GM18508 (cell line): ENCODE data around the gene INS.
"Not testable (repeated sequence)": the region's sequence is repeated elsewhere in the genome, so short reads cannot be mapped to it uniquely, and the experiment has no call there.

Experiments used
- ATAC-seq: cut with Tn5 transposase; IDR thresholded peaks from one replicate; pipeline ENCODE4 v1.9.1; 2021; ENCODE audit warnings: moderate number of reproducible peaks; ENCODE audit not compliant: insufficient read depth, unreplicated experiment

The INS gene

GRCh38 chr11:2185324-2186085 is 24.5 kb upstream of the INS start:
- no peak for ATAC-seq

DNA sequence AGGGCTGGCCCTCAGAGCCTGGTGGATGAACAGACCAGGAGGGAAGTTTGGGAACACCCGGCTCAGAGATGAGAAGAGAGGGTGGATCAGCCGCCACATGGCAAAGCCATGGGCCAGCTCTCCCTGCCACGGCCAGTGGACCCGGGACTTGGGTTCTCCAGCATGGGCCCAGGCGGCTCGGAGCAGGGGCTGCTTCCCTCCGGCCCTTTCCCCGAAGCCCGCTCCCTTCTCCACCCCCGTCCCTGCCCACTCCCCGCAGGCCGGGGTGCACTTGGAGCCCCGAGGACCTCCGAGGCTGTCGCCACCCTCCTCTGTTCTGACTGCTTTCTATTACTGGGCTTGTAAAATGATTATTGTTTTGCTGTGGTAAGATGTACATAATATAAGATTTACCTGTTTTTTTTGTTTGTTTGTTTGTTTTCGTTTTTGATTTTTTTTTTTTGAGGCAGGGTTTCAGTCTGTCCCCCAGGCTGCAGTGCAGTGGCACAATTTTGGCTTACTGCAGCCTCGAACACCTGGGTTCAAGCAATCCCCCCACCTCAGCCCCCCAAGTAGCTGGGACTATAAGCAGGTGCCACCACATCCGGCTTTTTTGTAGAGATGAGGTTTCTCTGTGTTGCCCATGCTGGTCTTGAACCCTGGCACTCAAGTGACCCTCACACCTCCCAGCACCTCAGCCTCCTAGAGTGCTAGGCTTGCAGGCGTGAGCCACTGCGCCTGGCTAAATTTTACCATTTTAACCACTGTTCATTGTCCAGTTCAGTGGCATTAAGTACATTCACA is 21.9 kb upstream of the INS start:
- no peak for ATAC-seq

DNA sequence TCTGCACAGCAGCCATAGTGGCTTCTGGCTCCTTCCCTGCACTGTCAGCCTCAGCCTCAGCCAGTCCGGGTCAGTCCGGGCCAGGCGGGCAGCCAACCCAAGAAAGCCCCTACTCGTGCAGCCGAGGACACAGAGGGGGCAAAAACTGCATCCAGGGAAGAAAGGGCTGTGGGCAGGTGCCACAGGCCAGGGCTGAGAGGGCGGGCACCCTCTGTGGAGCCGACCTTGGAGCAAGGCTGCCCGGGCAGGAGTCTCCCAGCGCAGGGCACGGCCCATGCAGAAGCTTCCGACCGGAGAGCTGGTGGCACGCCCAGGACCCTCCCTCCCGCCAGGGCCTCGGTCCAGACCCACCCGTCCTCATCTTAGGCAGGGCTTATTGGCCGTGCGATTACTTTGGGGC is 21.1 kb upstream of the INS start:
- ATAC-seq, result no peak

GRCh38 chr11:2180789-2181370 is 19.9 kb upstream of the INS start:
- ATAC-seq, result no peak

DNA sequence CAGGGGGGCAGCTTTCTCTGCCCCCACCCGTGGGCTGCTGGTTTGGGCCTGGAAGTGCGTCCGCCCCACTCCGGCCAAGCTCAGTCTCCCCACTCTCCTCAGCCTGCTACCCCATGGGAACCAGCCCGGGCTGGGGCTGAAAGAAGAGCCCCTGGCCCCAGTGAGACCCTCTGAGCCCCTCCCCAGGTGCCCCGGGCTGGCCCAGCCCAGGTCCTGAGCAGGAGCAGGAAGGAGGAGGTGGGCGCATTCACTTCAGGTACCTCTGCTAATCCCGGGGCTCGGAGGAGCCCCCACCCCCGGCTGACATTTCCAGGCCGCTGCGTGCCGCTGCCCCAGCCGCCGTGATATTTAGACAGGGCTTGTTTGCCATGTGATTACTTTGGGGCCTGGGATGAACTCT is 19.3 kb upstream of the INS start:
- ATAC-seq, result no peak

DNA sequence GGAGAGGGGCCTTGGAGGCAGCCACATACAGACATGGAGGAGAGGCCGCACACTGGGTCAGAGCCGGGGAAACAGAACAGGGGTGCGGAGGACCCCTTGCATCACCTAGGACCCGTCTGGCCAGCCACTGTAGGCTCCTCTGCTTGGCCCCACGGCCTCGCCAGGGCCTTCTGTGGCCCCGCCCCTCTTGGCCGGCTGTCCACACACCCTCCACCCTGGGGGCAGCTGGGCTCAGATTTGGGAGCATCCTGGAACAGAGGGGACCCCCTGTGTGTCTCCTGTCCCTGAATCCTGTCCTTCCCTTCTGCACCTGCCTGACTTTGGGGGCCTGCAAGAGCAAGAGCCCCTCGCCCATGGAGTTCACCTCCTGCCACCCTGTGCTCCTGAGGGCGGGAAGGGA is 18.5 kb upstream of the INS start:
- ATAC-seq, result no peak

- ATAC-seq, result no peak
Measured at GRCh38 chr11:2178906-2179494, 18.0 kb upstream of the INS start.

DNA sequence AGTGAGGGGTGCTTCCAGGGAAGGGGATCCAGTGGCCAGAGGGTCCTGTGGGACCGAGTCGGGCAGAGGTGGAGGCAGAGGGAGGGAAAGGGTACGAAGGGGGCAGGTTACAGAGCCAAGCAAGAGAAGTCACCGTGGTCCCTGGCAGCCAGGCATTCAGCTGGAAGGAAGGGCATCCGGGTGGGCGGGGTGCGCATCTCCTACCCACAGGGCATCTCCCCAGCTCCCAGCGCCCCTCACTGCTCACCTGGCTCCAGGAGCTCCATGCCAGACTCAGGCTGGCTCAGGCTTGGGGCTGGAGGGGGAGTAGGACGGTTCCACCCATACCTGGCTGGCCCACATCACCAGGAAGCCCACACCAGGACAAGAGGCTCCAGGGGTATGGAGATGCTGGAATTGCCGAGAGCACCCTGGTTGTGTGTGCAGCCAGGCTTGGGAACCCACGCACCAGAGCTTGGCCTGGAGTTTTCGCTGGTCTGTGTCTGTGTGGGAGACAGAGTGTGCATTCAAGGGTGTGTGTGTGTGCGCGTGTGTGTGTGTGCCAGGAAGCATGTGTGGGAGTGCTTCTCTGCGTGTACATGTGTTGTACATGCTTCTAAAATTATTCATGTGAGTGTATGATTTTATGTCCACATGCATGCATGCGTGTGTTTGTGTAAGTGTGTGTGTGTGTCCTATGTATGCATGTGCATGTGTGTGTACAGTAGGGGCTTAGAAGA is 17.2 kb upstream of the INS start:
- not testable (repeated sequence) for ATAC-seq

DNA sequence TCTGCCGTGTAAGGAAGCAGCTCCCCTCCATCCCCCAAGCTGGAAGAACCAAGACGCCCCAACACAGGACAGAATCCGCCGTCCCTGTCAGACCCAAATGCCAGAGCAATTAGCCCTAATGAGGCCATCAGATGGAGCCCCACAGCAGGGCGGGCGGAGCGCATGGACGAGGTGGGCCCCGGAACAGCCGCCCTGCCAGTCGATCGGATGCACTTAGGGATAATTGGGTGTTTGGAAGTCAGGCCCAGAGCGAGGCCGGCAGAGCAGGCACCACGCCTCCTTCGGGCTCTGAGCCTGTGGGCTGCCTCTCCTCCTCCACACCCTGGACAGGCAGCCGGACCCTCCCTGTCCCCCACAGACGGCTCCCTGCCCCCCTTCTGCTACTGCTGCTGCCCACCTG is 16.1 kb upstream of the INS start:
- ATAC-seq, result no peak

DNA sequence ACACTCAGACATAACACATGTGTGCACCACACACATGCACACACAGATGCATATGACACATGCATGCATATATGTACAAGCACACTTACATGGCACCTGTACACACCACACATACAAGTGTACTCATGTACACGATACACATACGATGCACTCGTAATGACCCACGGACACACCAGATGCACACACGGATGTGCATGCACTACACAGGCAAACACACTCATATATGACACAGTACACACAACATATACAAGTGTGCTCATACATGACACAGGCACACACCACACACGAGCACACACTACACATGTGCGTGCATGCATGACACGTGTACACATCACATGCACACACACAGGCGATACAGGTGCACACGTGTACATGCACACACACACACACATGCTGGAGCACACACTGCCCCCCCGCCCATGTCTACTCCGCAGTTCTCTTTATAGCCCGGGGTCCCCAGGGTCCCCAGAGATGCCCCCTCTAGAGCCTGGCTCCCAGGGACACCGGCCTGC is 15.4 kb upstream of the INS start:
- no peak for ATAC-seq

GRCh38 chr11:2175659-2176058 is 14.7 kb upstream of the INS start:
- no peak for ATAC-seq

GRCh38 chr11:2174361-2174760 is 13.4 kb upstream of the INS start:
- ATAC-seq, result no peak

- ATAC-seq, result no peak
Measured at GRCh38 chr11:2173761-2174160, 12.8 kb upstream of the INS start.

GRCh38 chr11:2173150-2173693 is 12.2 kb upstream of the INS start:
- ATAC-seq, result no peak

DNA sequence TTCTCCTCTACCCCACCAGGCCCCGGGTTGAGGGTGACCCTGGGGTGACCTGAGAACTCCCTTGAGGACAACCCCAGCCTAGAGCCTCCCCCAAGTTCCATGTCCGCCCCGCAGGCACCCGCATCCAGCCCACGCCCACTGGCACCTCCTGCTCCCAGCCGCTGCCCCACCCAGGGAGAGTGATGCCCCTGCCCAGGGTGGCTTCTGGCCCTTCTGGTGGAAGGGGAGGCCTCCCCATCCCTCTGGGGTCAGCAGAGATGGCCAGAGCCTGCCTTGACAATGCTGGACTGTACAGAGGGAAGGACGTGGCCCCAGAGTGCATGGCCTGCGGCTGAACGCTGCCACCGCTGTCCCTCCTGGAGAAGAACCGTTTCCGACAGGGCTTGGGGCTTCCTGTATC is 11.7 kb upstream of the INS start:
- no peak for ATAC-seq

- ATAC-seq, result no peak
Measured at GRCh38 chr11:2171591-2172003, 10.6 kb upstream of the INS start, which contains the start of gene TH. Gene TH (minus strand): TSS chr11:2171815. CDS start chr11:2171786, 29 bp downstream.

GRCh38 chr11:2169626-2170570 is 8.9 kb upstream of the INS start:
- ATAC-seq, result no peak

DNA sequence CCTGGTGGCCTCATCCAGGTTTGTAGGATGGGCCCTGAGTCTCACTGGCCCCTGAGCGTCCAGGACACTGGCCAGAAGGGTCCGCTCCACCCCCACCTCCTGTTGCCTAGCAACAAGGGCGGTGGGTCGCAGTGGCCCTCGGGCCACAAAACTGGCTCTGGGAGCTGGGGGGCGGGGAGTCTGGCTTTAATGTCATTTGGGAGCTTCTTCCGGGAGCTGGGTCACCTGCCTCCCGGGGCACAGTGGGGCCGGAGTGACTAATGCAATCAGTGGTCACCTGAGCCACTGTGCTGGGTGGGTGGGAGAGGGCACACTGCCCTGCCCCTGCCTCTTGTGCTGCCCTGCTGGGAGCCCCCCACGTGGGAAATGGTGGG is 8.0 kb upstream of the INS start:
- no peak for ATAC-seq
